ENCODE data around the gene ARHGEF28. TPM values are rescaled to one million over a fixed set of nuclear protein-coding genes. Genes with fewer than 3 reads are reported as not detected.

ARHGEF28 gene
- polyA plus RNA-seq, 3 donors, result not detected

DNA sequence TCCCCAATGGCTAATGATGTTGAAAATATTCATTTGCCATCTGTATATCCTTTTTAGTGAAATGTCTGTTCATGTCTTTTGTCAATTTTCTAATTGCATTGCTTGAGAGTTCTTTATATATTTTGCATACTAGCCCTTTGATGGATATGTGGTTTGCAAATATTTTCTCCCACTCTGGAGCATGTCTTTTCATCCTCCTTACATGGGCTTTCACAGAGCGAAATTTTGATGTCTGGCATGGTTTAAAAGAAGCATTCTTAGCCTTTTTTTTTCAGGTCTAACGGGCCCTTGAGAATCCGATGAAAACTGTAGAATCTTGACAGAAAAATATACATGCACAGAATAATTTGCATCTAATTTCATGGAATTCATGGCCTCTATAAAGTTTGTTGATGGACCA lies 44.7 kb downstream of the ARHGEF28 start:
- Histone ChIP-seq H3K4me1 (ENCODE audit: control insufficient read depth in 1 of 2, insufficient read depth in 2 of 2, low read length in 2 of 2) (peaks cover 7 to 10% of the 10 kb centered on the region in 2 donors), H4K20me1 (ENCODE audit: insufficient read depth, low read length) (no peaks in the 10 kb centered on the region), H3K4me2 (replicated peaks; ENCODE audit: extremely low read depth, low read length, poor library complexity, severe bottlenecking) (no peak overlapping the region), H3K9ac (ENCODE audit: insufficient read depth, low read length, poor library complexity, severe bottlenecking) (no peak overlapping the region), H3K27me3 (ENCODE audit: control insufficient read depth in 2 of 2, insufficient read depth in 2 of 2, low read length in 2 of 2) (no peaks in the 10 kb centered on the region), H3K79me2 (ENCODE audit: insufficient read depth, low read length) (no peaks in the 10 kb centered on the region), H3K27ac (ENCODE audit: low read depth in 1 of 2, low read length in 2 of 2) (no peak overlapping the region), H3K9me3 (replicated peaks in 1 of 2; ENCODE audit: control insufficient read depth in 1 of 2, insufficient read depth in 1 of 2, low read length in 2 of 2) (no peaks in the 10 kb centered on the region), H2AFZ (ENCODE audit: insufficient read depth, low read depth, low read length, poor library complexity, severe bottlenecking) (no peak overlapping the region), H3K36me3 (replicated peaks in 1 of 2; ENCODE audit: control insufficient read depth in 1 of 2, insufficient read depth in 2 of 2, low read length in 2 of 2) (no peaks in the 10 kb centered on the region), H3K4me3 (replicated peaks in 1 of 3; ENCODE audit: low read depth in 2 of 3, low read length in 3 of 3) (no peak overlapping the region)
- H3K4me3 Mint-ChIP-seq, result no peak overlapping the region
- no peak for TF ChIP-seq CTCF (IDR thresholded peaks at IDR 0.05)
- no peak overlapping the region for H3K27ac Mint-ChIP-seq
- peaks cover 19% of the 10 kb centered on the region for H3K4me1 Mint-ChIP-seq
- H3K27me3 Mint-ChIP-seq (ENCODE audit: low read depth in 3 of 3), result peaks cover 0 to 2% (median 0%) of the 10 kb centered on the region in 3 donors
- WGBS (ENCODE audit: insufficient coverage), result 100% methylated on average over 1 of the region's 3 CpGs
- intact Hi-C loops (cut with micrococcal nuclease), result no loop called here
- no peak for DNase-seq
- H3K36me3 Mint-ChIP-seq, result no peaks in the 10 kb centered on the region
- H3K9me3 Mint-ChIP-seq, result no peaks in the 10 kb centered on the region

DNA sequence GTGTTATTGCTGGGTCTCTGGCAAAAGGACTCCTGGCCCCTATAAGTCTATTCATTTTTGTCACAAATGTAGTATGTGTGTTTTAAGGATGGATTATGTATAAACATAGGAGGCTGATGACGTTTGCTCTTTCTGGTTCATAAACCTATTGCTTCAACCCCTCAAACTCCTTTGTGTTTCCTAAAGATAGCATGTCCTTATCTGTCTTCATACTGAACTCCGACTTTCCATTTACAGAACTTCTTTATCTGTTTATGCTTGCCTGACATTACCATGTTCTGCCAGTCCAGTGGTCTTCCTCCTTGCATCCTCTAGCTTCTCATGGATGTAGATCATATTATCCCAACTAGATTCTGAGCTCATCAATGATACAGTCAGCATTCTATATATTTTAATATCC lies 46.1 kb downstream of the ARHGEF28 start:
- no peaks in the 10 kb centered on the region for H4K20me1 ChIP-seq (ENCODE audit: insufficient read depth, low read length)
- Mint-ChIP-seq H3K36me3 (no peaks in the 10 kb centered on the region), H3K4me1 (peaks cover 17% of the 10 kb centered on the region), H3K4me3 (no peak overlapping the region), H3K27me3 (ENCODE audit: low read depth in 3 of 3) (peaks cover 0 to 2% (median 0%) of the 10 kb centered on the region in 3 donors), H3K27ac (no peak overlapping the region), H3K9me3 (no peaks in the 10 kb centered on the region)
- H3K9me3 ChIP-seq (replicated peaks in 1 of 2; ENCODE audit: control insufficient read depth in 1 of 2, insufficient read depth in 1 of 2, low read length in 2 of 2), result no peaks in the 10 kb centered on the region
- H3K79me2 ChIP-seq (ENCODE audit: insufficient read depth, low read length), result no peaks in the 10 kb centered on the region
- no peak for DNase-seq
- no peaks in the 10 kb centered on the region for H3K27me3 ChIP-seq (ENCODE audit: control insufficient read depth in 2 of 2, insufficient read depth in 2 of 2, low read length in 2 of 2)
- H2AFZ ChIP-seq (ENCODE audit: insufficient read depth, low read depth, low read length, poor library complexity, severe bottlenecking), result no peak overlapping the region
- WGBS (ENCODE audit: insufficient coverage), result 100% methylated on average over 1 of the region's 2 CpGs
- no peak overlapping the region for H3K27ac ChIP-seq (ENCODE audit: low read depth in 1 of 2, low read length in 2 of 2)
- H3K4me1 ChIP-seq (ENCODE audit: control insufficient read depth in 1 of 2, insufficient read depth in 2 of 2, low read length in 2 of 2), result peaks cover 7 to 10% of the 10 kb centered on the region in 2 donors
- no peak overlapping the region for H3K9ac ChIP-seq (ENCODE audit: insufficient read depth, low read length, poor library complexity, severe bottlenecking)
- no peak overlapping the region for H3K4me2 ChIP-seq (replicated peaks; ENCODE audit: extremely low read depth, low read length, poor library complexity, severe bottlenecking)
- intact Hi-C loops (cut with micrococcal nuclease), result no loop called here
- no peak for TF ChIP-seq CTCF (IDR thresholded peaks at IDR 0.05)
- no peaks in the 10 kb centered on the region for H3K36me3 ChIP-seq (replicated peaks in 1 of 2; ENCODE audit: control insufficient read depth in 1 of 2, insufficient read depth in 2 of 2, low read length in 2 of 2)
- H3K4me3 ChIP-seq (replicated peaks in 1 of 3; ENCODE audit: low read depth in 2 of 3, low read length in 3 of 3), result no peak overlapping the region

Data from CD14-positive monocyte (primary cell).